GM10847 (cell line): ENCODE measurements around the gene NEK10.

Experiments
- POLR2A ChIP-seq: IDR thresholded peaks from 2 replicates; pipeline ENCODE4 v1.6.1; 2011; ENCODE audit not compliant: insufficient read length; ENCODE audit errors: extremely low read depth

Gene NEK10

DNA sequence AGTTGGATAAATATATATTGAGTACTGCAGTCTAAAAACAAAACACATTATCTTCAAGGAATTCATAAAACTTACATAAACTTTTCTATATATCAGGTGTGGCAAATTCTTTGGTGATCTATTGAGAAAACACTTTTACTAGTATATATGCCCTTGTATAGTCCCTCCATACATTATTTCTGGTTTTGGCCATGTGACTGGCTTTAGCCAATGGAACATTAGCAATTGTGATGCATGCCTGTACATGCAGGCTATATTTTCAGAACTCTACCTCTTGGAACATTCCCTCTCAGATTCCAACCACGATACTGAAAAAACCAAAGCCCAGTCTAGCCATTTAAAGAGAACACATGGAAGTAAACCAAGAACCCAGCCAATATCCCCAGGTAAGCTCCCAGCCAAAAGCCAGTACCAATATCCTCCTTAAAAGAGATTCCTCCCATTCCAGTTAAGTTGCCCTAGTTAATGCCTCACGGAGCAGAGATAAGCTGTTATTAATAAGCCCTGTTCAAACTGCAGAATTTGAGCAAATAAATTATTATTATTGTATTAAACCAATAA lies 152.8 kb downstream of the NEK10 start:
- no peak for TF ChIP-seq POLR2A

DNA sequence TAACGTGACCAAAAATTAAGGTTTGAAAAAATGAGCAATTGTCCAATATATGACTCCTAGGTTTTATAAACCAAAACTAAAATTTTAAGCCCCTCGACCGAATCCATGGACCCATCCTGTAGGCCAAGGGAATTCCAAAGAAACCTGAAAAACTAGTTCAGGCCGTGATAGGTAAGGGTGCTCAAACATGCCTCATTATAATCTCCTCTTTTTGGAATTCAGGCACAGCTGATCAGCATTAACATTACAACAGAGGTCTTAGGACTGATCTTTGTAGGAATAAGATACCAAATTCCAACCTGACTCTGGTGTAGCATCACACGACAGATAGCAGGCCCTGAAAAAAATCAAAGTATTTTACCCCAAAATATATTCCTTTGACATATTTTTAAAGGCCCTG lies 155.7 kb downstream of the NEK10 start:
- TF ChIP-seq POLR2A, result no peak

DNA sequence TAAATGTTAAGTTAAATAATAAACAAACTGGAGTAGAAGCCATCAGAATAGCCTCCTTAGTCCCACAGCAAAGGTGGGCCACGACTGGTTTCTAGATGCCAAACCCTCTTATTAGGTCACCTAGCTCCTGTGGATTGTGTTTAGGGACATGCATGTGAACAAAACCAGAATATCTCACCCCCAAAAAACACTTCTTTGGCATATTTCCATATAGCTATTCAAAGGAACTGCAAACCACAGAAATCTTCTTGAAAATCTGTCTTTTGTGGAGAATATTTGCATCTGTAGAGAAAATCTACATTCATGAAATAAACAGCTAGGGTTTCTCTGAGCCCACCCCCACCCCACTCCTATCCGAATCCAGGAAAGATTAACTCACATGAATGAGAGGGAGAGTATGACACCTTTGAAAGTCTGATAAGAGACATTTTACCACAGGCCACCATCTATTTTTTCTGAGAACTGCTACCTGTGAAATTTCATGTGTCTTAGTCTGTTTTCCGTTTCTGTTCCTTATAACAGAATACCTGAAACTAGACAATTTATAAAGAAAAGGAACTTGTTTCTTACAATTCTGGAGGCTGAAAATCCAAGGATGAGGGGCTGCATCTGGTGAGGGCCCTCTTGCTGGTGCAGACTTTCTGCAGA lies 159.4 kb downstream of the NEK10 start:
- TF ChIP-seq POLR2A, result no peak

DNA sequence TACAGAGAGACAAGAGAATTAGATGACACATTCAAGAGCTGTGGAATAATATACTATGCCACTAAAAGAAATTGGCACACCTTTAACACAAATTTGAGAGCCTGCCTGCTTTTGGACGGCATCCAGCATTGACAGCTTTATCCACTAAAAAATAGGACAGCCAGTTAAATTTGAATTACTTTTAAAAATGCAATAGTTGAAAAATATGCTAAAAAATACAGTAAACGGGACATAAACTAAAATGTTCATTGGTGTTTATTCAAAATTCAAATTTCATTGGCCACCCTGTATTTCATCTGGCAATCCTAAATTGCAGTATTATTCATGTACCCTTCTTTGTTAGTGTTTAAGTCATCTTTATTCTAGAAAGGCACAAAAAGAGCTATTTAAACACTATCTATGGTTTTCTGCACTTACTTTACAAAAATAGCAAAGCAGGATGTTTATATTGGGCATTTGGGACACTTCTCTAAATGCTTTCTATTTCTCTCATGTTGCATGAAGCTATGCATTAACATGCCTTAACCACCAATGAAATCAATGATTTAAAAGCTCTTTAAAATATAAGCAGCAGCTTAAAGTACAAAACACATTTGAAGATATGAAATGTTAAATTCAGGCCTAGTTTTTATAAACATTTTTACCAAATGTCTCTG lies 160.1 kb downstream of the NEK10 start:
- TF ChIP-seq POLR2A, result no peak

GRCh38 chr3:27202959-27203358 lies 166.2 kb downstream of the NEK10 start:
- no peak for TF ChIP-seq POLR2A

DNA sequence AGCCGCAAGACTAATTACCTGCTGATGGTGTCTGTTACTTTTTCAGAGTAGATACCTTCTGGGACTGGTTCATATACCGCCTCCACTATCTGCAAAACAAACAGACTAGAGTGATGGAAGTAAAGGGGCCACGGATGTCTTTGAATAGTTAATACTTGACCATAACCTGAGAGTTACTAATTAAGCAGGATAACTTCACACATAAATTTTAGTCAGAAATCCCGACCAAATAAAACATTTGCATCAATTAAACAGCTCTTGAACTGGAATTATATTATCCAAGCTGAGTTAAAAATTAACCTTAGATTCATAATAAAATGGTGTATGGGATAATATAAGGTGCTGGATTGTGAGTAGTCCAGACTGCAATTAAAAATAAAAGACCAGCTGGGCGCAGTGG lies 167.7 kb downstream of the NEK10 start:
- TF ChIP-seq POLR2A, result no peak

- TF ChIP-seq POLR2A, result no peak
Observed at GRCh38 chr3:27200721-27201489, 168.3 kb downstream of the NEK10 start.

DNA sequence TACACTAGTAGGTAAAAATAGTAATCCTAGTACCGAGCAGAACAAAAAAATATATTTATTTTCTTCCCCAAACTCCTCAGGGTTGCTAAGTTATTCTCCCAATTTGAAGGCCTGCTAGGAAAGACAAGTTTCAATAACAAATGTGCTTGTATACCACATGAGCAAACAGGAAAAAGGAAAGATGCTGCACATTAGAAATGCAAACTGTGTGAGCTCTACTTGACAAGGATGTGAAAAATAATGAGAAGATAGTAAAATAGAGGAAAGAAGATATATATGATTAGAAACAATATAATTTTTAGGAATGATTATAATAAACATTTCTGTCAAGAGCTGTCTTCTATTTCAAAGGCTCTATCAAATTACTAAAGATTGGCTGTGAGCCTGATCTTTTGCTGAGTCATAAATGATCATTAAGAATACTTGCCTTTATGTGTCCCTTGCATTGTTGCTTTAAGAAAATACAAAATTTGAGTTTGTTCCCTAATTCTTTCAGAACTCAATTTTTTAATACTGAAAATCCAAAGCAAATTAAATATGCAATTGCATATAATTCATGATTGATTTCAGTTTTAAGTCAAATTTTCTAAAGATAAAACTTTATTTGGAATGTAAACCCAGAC lies 174.2 kb downstream of the NEK10 start:
- no peak for TF ChIP-seq POLR2A

GRCh38 chr3:27193056-27193455 lies 176.1 kb downstream of the NEK10 start:
- no peak for TF ChIP-seq POLR2A

DNA sequence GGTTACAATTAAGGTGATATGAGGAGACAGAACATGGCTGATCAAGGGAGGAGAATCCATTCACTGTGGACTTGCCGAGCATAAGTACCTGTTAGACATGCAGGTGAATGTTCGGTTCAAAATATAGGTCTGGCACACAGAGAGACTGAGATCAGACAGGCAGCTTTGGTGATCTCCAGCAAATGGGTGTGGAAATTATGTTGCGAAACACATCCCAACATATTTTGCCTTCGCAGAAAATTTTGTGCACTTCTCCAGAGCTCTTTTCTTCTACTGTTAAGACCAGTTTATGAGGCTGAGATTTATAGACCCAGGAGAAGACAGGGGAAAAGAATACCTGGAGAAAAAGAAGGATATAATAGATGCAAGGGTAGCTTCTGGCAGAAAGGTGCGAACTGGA lies 183.2 kb downstream of the NEK10 start:
- TF ChIP-seq POLR2A, result no peak

- no peak for TF ChIP-seq POLR2A
Observed at GRCh38 chr3:27185231-27185989, 183.8 kb downstream of the NEK10 start.

DNA sequence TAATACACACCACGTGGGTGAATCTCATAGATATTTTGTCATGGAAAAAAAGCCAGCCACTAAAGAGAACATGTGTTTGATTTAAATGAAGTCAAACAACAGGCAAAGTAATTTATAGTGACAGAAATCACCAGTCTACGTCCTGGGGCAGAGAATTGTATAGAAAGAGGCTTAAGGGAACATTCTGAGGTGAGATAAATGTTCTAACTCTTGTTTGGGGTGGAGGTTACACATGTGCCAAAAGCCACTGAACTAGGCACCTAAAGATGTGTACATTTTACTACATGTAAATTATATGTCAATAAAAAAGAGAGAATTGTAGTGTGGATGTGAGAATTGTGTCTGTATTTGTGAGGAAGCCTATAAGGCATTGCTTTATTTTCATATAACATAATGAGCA lies 184.9 kb downstream of the NEK10 start:
- no peak for TF ChIP-seq POLR2A

- no peak for TF ChIP-seq POLR2A
Observed at GRCh38 chr3:27176256-27176655, 192.9 kb downstream of the NEK10 start.

DNA sequence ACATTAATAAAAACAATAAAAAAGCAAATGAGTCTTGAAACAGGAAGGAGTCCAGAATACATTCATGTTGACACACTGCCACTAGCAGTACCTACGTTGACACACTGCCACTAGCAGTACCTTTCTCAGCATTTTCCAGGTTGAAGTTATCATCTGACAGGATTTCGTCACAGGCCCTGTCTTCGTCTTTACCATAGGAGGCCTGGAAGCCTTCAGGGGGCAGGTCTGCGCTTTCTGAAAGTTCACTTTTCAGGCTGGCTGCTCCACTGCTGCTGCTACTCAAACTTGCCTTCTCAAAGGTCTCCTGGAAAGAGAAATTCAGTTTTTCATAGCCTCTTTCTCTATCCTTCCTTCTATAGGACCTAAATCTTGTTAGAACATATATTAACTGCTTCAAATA lies 194.7 kb downstream of the NEK10 start:
- no peak for TF ChIP-seq POLR2A

GRCh38 chr3:27171113-27171512 lies 198.1 kb downstream of the NEK10 start:
- TF ChIP-seq POLR2A, result no peak
